Activated gamma-delta T cell treated with Interleukin-2 at 50 U/mL for 16 hours (primary cell): ENCODE results near the gene LRRC8E.
A peak's percentile ranks its signal among the peaks of the same experiment; 100 is the strongest.
"Not testable (repeated sequence)": the region's sequence is repeated elsewhere in the genome, so short reads cannot be mapped to it uniquely, and the experiment has no call there.

Experiments
- DNase-seq: peaks from one replicate; pipeline ENCODE4 v3.0.0-alpha.2; 2020

The LRRC8E gene

GRCh38 chr19:7855426-7856108, 32.7 kb upstream of the LRRC8E start:
- DNase-seq, result no peak

- DNase-seq, result no peak
Measured at GRCh38 chr19:7856109-7856591, 32.2 kb upstream of the LRRC8E start.

GRCh38 chr19:7856679-7857663, 31.3 kb upstream of the LRRC8E start:
- DNase-seq, result no peak

GRCh38 chr19:7857727-7858108, 30.6 kb upstream of the LRRC8E start:
- no peak for DNase-seq

DNA sequence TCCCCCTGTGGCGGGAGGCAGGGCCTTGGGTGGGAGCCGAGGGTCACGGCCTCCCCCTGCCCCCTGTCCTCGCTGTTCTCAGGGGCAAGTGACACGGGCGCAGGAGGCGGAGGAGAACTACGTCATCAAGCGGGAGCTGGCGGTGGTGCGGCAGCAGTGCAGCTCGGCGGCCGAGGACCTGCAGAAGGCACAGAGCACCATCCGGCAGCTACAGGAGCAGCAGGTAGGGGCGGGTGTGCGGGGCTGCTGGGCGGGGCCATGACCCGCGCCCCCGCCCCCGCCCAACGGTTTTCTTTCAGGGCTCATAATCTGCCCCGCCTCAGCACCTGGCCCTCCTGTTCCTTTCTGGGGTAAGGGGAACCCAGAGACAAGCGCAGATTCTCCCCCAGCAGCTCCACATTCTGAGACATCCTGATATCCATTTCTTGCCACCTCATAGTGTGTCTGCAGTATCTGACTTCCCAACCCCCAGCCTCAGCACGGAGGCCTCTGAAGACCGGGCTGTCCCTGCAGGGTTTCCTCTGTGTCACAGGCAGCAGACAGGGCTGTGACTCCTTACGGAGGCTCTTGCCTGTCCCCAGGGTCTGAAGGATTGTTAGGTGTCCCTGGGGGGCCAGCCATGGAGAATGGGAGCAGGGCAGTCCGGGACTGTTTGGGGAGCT, 30.1 kb upstream of the LRRC8E start:
- no peak for DNase-seq

GRCh38 chr19:7859087-7859486, 29.2 kb upstream of the LRRC8E start:
- DNase-seq, result not testable (repeated sequence)

DNA sequence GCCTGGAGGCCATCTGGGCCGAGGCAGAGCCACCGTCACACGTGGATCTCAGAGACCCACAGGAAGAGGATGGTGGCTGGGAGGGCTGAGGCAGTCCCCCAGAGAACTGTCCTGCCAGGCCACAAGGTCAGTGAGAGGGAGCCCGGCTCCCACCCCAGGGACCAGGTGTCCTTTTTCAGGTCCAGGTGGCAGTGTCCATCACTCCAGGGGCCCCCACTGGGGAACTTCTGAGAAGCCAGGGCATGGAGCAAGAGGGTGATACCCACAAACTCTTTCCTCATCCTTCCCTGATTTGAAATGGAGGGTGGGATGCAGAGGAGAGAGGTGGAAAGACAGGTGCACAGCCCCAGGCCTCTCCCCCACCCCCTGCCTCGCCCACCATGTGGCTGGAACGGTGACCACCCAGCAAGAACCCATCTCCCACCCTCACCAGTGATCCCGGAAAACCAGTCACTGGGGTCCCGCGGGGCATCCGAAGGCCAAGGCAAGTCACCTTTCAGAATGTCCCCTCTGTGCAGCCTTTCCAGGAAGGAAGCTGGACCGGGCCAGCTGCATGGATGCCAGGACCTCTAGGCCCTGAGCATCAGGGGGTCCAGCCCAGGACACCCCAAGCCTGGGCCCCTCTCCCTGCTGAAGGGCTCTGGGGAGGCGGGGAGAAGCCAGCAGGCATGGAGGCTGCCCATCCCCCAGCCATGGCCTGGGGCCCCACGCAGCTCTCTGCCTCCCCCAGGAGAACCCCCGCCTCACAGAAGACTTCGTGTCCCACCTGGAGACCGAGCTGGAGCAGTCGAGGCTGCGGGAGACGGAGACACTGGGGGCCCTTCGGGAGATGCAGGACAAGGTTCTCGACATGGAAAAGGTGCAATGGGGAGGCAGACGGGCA, 28.2 kb upstream of the LRRC8E start:
- no peak for DNase-seq

DNA sequence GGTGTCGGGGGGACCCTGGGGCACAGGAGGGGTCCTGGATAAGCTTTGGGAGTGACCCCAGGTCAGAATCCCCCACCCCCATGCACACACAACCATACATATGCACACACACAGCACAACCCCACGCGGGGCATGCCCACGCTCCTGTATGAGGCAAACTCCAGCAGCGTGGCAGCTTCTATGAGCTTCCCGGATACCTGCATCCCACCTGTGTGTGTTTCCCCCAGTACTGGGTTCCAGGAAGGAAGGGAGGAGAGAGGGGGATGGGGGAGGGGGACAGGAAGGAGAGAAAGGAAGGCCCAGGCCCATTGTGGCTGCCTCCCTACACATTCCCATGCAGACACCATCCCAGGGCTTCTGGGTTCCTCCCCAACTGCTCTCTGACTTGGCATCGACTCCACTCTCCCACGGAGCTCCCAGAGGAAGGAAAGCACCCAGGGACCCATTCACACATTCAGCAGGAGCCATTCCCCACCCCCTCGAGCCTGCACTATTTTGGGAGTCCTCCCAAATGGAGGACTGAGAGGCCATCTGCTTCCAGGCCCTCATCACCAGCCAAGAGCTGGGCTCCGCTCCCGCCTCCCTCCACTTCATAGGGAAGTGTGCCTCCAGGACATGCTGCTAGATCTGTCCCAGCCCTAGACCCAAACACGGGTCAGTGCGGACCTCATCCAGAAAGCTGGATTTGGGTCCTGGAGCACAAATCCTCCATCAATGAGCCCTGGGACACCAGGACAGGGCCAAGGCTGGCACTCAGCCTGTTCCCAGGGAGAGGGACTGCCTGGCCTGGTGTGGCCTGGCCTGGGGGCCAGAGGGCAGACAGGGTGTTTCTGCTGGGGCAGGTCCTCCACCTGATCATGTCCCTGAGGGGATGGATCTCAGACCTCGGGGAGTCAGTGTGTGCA, 27.3 kb upstream of the LRRC8E start:
- no peak for DNase-seq

DNA sequence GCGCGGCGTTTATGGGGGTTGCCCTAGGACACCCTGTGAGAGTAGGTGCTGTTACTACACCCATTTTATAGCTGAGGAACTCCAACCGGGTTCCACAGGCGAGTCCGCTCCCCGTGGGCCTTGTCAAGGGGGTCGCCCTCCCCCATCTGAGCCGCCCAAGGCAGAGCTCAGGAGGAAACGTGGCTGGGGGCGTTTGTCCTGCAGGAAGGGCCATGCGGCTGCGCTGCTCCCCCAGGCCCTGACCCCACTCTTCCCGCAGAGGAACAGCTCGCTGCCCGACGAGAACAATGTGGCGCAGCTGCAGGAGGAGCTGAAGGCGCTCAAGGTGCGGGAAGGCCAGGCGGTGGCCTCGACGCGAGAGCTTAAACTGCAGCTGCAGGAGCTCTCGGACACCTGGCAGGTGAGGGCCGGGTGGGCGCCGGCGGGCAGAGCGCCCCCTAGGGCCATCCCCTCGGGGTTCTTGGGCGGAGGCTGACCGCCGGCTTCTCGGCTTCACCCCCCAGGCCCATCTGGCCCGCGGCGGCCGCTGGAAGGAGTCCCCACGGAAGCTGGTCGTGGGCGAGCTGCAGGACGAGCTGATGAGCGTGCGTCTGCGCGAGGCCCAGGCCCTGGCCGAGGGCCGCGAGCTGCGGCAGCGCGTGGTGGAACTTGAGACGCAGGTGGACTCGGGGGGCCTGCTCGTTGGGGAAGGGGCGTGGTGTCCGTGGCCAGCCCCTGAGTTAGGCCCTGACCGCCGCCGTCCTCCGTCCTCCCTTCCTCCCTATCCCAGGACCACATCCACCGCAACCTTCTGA, 26.5 kb upstream of the LRRC8E start:
- DNase-seq, result no peak

DNA sequence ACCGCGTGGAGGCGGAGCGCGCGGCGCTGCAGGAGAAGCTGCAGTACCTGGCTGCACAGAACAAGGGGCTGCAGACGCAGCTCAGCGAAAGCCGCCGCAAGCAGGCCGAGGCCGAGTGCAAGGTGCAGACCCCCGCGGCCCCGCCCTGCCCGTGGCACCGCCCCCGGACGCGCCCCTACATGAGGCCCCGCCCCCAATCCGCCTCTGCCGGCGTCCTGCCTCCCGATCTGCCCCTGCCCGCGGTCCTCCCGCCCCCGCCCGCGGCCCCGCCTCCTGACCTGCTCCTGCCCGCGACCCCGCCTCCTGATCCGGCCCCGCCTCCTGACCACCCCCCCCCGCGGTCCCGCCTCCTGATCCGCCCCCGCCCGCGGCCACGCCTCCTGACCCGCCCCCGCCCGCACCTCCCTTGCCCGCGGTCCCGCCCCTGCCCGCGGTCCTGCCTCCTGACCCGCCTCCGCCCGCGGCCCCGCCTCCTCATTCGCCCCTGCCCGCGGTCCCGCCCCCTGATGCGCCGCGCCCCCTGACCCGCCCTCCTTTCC, 25.8 kb upstream of the LRRC8E start:
- DNase-seq, result peak; percentile 61

GRCh38 chr19:7863157-7863970, 24.9 kb upstream of the LRRC8E start:
- DNase-seq, result no peak

DNA sequence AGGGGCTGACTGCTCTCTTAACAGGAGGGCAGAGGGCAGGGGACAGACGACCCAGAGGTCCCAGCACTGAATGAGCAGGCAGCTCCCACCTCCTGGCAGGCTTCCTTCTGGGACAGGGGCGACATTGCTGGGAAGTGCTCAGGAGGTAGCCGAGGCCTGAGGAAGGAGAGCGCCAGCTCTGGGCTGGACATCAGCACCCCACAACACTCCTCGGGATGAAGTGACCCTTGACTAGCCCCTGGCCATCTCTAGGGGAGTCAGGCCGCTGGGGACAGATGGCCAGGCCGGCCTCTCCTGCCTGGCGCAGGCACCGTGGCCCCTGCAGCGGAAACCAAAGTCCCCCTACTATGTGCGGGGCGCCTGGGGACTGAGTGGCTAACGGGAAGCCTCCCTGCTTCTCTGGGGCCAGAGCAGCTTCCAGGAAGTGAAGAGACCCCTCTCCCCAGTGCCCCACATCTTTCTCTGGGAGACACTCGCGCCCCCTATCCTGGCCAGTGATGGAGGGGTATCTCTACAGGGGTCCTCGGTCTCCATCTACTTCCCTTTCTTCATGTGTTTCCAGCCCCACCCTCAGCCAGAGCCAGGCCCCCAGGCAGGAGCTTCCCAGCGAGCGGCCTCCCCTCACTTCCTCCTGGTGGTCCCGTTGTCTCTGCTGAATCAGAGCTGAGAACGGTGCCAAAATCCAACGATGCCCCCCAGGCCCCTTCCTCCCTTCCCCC, 24.2 kb upstream of the LRRC8E start:
- no peak for DNase-seq

DNA sequence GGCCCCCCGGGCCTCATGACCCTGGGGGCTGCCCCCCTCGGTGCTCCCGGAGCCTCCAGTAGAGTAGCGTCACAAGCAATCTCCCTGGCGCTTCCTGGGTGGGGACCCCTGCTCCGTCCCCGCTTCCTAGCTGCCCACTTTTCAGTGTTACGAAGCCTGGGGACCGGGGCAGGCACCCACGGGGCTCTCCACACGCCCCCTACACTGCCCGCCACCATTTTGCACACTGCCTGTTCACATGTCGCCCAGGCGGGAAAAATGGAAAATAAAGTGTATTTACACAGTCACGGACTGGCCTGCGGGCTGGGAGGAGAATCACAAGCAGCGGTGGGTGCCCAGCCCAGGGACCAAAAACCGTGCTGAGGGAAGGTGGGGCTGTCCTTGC, 23.6 kb upstream of the LRRC8E start:
- no peak for DNase-seq

DNA sequence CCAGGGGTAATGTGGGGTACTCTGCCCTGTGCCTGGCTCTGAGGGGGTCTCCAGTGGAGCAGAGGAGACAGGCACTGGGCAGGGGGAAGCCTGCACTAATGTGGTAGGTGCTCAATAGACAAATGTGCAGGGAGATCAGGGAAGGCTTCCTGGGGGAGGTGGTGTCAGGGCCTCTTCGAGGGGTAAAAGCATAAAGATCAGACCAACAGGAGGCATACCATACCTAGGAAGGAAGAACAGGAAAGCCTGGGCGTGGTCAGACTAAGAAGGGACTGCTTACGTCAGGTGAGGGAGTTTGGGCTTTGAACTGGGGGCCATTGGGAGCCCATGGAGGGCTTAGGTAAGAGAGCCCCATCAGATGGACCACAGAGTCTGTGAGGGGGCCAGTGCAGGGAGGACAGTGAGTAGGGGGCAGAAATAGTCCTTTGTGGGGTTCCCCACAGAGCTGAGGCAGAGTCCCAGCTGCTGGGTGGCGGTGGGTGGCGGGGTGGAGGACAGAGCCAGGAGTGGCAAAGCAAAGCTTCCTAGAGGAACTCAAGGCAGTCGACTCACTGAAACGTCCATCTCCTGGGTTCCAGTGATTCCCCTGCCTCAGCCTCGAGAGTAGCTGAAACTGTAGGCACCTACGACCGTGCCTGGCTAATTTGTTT, 22.9 kb upstream of the LRRC8E start:
- no peak for DNase-seq

DNA sequence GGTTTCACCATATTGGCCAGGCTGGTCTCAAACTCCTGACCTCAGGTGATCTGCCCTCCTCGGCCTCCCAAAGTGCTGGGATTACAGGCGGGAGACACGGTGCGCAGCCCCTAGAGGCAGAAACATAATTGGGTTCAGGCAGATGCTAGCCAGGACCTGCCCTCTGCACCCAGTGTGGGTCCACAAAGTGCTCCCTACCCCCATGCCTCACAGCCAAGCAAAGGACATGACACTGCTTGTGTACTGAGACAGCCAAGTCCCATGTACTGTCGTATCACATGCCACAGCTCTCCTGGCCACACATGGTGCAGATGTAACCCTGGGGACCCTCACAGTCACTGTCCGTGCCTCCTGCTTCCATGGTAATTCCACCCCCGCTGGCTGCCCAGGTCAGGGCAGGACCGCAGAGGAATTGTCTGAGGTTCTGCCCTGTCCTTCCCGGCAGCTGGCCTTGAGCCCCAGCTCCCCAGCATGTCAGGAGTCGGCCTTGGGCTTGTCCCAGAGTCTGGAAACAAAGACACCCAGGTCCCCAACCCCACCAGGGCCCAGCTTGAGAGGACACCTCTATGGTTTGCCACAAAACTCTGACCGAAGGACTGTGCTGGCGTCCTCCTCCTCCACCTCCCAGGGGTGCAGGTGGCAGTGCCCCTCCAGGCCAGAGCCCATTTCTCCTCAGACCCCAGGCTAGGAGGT, 21.8 kb upstream of the LRRC8E start:
- no peak for DNase-seq

DNA sequence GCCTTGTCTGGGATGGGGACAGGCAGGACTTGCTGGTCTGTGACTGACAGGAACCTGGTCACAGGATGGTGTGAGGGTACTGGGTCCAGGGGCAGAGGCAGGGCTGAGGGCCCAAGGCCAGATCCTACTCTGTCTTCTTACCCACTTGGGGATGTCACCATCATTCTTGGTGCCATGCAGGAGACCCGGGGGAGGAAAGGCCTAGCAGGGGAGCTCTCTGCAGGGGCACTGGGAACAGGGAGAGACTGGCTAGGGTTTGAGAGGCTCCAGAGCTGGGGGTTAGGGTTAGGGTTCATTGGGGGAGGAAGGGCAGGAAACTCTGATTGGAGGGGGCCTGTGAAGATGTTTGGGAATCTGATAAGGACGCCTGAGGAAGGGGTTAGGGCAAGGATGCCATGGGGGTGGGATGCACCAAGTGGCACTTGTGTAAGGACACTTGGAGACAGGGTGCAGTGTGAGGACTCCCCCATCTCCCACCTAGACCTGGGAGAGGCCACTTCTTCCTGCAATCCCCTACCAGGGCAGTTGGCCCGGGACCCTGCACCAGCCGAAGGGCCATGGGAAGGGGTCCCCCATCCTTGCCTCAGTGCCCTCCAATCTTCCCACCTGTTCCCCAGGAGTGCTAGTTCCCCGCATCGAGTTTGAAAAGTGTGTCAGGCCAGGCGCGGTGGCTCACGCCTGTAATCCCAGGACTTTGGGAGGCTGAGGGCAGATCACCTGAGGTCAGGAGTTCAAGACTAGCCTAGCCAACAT, 21.0 kb upstream of the LRRC8E start:
- no peak for DNase-seq

GRCh38 chr19:7868326-7868670, 20.0 kb upstream of the LRRC8E start:
- no peak for DNase-seq
